NCI-H226 (cell line): Measurements from ENCODE around the gene MAP1S.

Experiments used
- DNase-seq: peaks from one replicate; pipeline ENCODE4 v3.0.0-alpha.2; 2015

MAP1S gene

DNA sequence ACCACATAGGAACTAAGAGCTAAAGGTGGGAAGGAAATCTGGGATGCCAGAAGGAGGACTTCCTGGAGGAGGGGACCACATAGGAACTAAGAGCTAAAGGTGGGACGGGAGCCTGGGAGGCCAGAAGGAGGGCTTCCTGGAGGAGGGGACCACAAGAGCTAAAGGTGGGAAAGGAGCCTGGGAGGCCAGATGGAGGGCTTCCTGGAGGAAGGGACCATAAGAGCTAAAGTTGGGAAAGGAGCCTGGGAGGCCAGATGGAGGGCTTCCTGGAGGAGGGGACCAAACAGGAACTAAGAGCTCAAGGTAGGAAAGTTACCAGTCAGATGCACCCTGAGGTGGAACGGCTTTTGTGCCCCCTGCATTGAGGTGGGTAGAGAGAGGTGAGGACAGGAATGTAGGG, 22.2 kb downstream of the MAP1S start:
- no peak for DNase-seq

- DNase-seq, result peak; percentile 24
Measured at GRCh38 chr19:17743874-17744580, 24.7 kb downstream of the MAP1S start.

GRCh38 chr19:17747205-17748098, 28.2 kb downstream of the MAP1S start:
- DNase-seq, result peak; percentile 92

DNA sequence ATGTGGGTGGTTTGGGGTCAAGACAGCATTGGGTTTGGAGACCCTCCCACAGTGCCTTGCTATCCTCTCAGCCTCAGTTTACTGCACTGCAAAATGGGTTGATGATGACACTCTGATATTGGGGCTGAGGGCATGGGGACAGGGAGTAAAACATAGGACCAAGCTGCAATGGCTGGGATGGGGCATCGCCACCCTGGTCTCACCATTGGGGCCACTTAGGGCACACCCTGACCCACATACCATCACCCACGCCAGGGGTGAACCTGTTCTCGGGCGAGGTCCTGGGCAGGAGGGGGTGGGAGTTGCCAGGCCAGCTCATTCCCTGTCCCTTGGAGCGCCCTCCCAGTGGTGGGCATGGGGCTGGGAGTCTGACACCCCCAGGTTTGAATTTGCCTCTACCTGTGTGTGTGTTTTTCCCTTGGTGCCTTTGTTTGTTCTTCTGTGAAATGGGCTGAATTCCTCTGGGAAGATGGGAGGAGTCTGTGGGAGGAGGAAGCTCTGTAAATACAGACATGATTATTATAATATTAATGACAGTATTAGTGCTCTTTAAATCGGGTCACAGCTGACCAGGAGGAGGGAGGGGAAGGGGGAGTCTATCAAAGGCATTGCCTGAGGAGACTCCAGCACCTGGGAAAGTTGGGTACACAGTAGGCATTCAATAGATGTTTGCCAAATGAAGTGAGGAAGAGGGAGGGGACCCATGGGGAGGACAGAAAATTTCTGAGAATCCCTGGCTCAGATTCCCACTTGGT, 29.8 kb downstream of the MAP1S start:
- no peak for DNase-seq

DNA sequence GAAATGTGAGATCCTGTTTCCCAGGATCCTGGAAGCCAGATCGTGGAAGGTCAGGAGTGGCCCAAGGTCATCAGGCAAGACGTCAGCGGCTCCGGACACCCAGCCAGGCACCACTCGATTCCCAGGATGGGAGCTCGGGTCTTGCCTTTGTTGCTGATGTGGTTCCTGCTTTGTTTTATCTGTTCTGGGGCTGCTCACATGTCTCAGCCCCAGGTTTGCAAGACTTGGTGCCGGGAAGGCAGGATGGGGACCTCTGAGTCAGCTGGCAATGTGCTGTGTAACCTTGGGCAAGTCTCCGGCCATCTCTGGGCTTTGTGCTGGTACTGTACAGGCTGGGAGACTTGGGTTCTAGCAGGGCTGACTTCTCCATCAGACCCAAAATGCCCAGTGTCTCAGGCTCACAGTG, 30.6 kb downstream of the MAP1S start:
- DNase-seq, result no peak

DNA sequence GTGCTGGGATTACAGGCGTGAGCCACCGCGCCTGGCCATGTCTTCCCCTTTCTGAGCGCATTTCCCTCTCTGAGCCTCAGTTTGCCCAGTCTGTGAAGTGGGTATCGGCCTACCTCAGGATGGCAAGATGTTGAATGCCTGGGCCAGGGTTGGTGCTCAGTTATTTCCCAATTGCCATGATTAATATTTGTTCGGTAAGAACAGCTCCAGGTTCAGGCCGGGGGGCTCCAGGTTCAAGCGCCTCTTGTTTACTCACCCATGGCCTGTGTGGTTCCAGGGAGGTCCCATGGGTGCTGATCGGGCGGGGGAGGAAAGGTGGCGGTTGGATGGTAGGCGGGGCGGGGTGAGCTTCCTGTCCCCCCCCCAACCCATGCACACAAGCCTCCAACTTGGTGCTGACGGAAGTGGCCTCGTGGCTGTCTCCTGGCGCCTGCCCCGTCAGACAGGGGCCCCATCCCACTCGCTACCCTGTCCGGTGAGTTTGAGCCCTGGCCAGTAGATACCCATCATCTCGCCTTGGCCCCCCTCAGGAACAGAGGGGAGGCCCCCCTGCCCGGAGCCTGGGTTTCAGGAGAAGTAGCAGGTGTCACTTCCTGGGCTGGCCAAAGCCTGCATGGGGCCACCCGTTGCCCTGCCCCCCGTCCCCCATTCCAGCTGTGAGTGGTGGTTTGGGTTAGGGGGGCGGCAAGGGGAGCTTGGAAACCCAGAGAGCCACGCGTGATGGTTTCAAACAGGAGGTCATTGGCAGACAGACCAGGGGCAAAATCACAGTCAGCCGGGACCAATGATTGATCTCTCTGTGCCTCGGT, 32.0 kb downstream of the MAP1S start, which contains the start of gene FCHO1:
TSS of gene FCHO1 (plus strand) at position 375 of the 809 bp plus-strand sequence. CDS start 3,688 bp downstream, outside the sequence.
- no peak for DNase-seq

- DNase-seq, result no peak
Measured at GRCh38 chr19:17751912-17752273, 32.6 kb downstream of the MAP1S start.

- no peak for DNase-seq
Measured at GRCh38 chr19:17752865-17753639, 33.8 kb downstream of the MAP1S start.

DNA sequence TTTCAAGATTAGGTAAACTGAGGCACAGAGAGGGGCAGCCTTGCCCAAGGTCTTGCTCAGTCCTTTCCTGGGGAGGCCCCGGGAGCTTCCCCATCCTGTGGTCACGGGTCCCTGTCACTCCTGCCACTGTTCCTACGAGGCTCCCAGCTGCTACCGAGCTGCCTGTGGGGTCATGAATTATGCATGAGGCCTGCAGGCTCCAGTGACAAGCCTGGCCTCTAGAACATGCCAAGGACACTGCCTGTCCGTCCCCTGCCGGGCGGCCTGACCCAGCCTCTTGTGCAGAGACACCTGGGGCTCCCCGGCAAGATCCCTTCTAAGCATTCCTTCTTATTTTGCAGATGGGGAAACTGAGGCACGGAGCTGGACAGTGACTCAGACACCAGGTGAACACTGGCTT, 34.7 kb downstream of the MAP1S start:
- no peak for DNase-seq

DNA sequence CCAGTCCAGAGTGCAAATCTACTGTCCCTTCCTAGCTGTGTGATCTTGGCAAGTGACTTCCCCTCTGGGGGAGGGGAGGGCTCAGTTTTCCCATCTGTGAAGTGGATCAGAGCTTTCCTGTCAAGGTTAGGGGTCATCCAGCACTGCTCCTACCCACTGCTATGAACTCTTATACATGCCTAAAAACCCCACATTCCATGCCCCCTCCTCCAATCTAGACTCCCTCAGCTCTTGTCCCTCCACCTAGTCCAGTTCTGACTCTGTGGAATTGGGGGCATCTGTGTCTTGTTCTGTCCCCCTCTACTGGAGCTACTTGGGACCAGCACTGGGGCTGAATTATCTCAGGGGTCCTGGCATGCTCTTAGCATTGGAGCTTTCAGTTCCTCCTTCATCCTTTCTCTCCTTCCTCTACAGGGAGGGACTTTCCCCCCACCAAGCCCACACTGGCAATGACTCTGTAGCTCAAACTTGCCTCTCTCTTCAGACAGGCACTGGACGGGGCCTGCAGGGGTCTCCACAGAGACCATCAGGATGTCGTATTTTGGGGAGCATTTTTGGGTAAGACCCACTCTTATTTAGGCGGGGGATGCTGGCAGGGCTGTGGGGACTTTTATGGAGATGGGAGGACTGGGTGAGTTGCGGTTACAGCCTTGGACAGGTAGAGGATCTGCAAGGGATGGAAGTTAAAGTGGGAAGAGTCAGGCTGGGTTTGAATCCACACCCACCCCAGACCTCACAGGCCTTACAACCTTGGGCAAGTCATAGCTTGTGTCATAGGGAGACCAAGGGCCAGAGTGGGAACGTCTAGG, 35.6 kb downstream of the MAP1S start:
- DNase-seq, result no peak

DNA sequence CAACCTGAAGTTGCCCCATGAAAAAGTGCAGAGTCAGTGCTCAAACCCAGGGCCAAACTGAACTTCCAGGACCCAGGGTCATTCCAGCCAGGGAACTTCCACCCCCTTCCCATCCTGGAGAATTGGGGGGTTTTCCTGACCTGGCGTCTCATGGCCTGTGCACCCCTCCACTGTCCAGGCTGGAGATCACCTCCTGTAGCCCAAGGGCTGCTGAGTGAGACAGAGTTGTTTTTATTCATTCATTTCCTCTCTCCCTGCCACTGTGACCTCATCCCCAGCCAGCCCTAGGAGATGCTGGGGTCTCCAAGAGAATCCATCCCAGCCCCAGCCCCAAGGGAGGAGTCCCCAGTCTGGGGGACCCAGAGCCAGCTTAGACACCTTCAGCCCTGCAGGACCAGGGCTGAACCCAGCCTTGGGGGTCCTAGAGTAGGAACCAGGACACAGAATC, 36.2 kb downstream of the MAP1S start:
- DNase-seq, result peak; percentile 33

- peak; percentile 58 for DNase-seq
Measured at GRCh38 chr19:17755977-17756670, 36.8 kb downstream of the MAP1S start.

GRCh38 chr19:17757125-17757524, 37.8 kb downstream of the MAP1S start:
- peak; percentile 78 for DNase-seq

GRCh38 chr19:17758515-17758914, 39.2 kb downstream of the MAP1S start:
- no peak for DNase-seq

GRCh38 chr19:17761148-17761547, 41.9 kb downstream of the MAP1S start:
- no peak for DNase-seq

- DNase-seq, result peak; percentile 37
Measured at GRCh38 chr19:17762505-17763229, 43.4 kb downstream of the MAP1S start.

DNA sequence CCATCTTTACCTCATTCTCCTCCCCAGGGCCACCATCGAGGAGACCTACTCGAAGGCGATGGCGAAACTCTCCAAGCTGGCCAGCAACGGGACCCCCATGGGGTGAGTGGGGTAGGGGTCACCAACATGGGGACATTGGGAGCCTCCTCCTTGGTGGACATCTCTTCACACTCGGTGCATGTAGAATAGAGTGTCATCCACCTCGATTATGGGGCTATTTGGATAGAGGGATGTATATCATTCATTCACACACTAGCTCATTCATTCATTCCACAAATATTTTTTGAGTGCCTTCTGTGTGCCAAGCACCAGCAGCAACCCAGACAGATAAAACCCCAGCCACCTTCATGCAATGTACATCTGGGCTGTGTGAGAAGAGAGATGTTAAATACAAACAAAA, 45.1 kb downstream of the MAP1S start:
- DNase-seq, result no peak

DNA sequence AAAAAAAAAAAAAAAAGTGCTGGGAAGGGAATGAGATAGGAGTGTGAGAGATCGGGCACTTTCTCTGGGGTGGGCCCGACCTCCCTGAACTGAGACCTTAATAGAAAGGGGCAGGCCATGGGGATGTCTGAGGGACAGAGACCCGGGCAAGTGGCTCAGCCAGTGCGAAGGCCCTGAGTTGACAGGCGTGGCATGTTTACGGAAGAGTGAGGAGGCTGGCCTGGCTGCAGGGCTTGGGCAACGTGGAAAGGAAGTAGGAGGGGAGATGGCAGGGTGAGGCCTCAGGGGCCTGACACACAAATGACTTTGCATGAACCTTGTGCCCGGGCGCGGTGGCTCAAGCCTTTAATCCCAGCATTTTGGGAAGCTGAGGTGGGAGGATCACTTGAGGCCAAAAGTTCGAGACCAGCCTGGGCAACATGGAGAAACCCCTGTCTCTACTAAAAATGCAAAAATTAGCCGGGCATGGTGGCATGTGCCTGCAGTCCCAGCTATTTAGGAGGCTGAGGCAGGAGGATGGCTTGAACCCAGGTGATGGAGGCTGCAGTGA, 45.9 kb downstream of the MAP1S start:
- peak; percentile 24 for DNase-seq

DNA sequence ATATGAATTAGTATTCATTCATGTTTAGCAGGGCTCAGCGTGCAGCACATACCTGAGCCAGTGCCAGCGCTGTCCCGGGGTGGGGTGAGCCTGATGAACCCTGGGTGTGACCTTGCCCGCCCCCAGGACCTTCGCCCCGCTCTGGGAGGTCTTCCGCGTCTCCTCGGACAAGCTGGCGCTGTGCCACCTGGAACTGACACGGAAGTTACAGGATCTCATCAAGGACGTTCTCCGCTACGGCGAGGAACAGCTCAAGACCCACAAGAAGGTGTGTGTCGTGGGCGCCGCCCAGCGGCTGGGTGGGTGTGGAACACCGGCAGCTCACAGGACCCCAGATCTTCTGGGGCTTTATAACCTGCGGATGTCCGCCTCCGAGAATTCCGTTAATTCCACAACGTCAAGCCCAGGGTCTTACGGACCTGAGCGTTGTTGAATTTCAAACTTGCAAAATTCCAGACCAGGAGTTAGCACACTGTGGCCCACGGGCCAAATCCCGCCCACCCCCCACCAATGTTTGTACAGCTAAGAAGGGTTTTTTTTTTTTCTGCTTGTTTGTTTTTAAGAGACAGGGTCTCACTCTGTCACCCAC, 47.4 kb downstream of the MAP1S start:
- peak; percentile 79 for DNase-seq
